ENCODE measurements around the gene NDUFA11. TPM values are rescaled to one million over a fixed set of nuclear protein-coding genes. Genes with fewer than 3 reads are reported as not detected.

NDUFA11 gene
- total and polyA plus RNA-seq, 5 experiments from 2014 or later: 116 to 404 (median 374) TPM

GRCh38 chr19:5941673-5942072 is 38.1 kb upstream of the NDUFA11 start:
- Mint-ChIP-seq H3K4me3 (no peak overlapping the region), H3K36me3 (peaks cover 0 to 58% (median 8%) of the 10 kb centered on the region in 3 donors), H3K4me1 (peaks cover 20 to 52% (median 32%) of the 10 kb centered on the region in 4 donors), H3K27me3 (no peaks in the 10 kb centered on the region), H3K9me3 (no peaks in the 10 kb centered on the region), H3K27ac (peak overlapping the region in 2 of 10 donors; percentile 8 to 11)
- POLR2A ChIA-PET: no interaction called here
- no peak for DNase-seq
- no peak for ATAC-seq

- DNase-seq (no peak), ATAC-seq (no peak)
- POLR2A ChIA-PET: interaction anchor here (1.1 kb wide), 1 partner anchor 9 kb away, joined by 3 read pairs; no protein-coding TSS in a partner anchor
- Mint-ChIP-seq H3K36me3 (peaks cover 0 to 62% (median 8%) of the 10 kb centered on the region in 3 donors), H3K4me3 (no peak overlapping the region), H3K27ac (no peak overlapping the region), H3K4me1 (peaks cover 13 to 46% (median 22%) of the 10 kb centered on the region in 4 donors), H3K27me3 (no peaks in the 10 kb centered on the region), H3K9me3 (no peaks in the 10 kb centered on the region)
Observed at GRCh38 chr19:5940260-5941208, 36.9 kb upstream of the NDUFA11 start.

- no peak overlapping the region for H3K4me3 Mint-ChIP-seq
- no peaks in the 10 kb centered on the region for H3K27me3 Mint-ChIP-seq
- DNase-seq: no peak
- H3K9me3 Mint-ChIP-seq: no peaks in the 10 kb centered on the region
- peak overlapping the region in 5 of 10 donors; percentile 13 to 83 (median 40) for H3K27ac Mint-ChIP-seq
- peaks cover 0 to 68% (median 8%) of the 10 kb centered on the region in 3 donors for H3K36me3 Mint-ChIP-seq
- H3K4me1 Mint-ChIP-seq: peaks cover 4 to 25% (median 7%) of the 10 kb centered on the region in 4 donors
- ATAC-seq: no peak
- POLR2A ChIA-PET: interaction anchor here (0.7 to 1.7 kb wide), 3 partner anchors 9 to 32 kb away, joined by 3 to 4 read pairs (median 3); no protein-coding TSS in a partner anchor
Observed at GRCh38 chr19:5937550-5937949, 34.0 kb upstream of the NDUFA11 start.

- Mint-ChIP-seq H3K27ac (peak overlapping the region in 2 of 10 donors; percentile 48 to 66), H3K36me3 (peaks cover 0 to 73% (median 8%) of the 10 kb centered on the region in 3 donors), H3K4me1 (peaks cover 3 to 19% (median 5%) of the 10 kb centered on the region in 4 donors)
Observed at GRCh38 chr19:5936292-5936592, 32.7 kb upstream of the NDUFA11 start.

GRCh38 chr19:5935473-5936291 is 32.1 kb upstream of the NDUFA11 start:
- Mint-ChIP-seq H3K36me3 (peaks cover 0 to 73% (median 8%) of the 10 kb centered on the region in 3 donors), H3K4me1 (peaks cover 3 to 19% (median 5%) of the 10 kb centered on the region in 4 donors), H3K27me3 (no peaks in the 10 kb centered on the region), H3K27ac (peak overlapping the region in 2 of 10 donors; percentile 18 to 66), H3K9me3 (no peaks in the 10 kb centered on the region), H3K4me3 (no peak overlapping the region)
- no peak for DNase-seq
- POLR2A ChIA-PET: no interaction called here
- ATAC-seq: no peak

More at GRCh38 chr19:5936292-5936592, 32.7 kb upstream of the NDUFA11 start:
- ATAC-seq (no peak), DNase-seq (no peak)
- POLR2A ChIA-PET: interaction anchor here (1.7 kb wide), 1 partner anchor 8 kb away, joined by 3 read pairs; no protein-coding TSS in a partner anchor
- H3K27me3 Mint-ChIP-seq: no peaks in the 10 kb centered on the region
- no peaks in the 10 kb centered on the region for H3K9me3 Mint-ChIP-seq
- no peak overlapping the region for H3K4me3 Mint-ChIP-seq

- Mint-ChIP-seq H3K4me1 (peaks cover 3 to 21% (median 5%) of the 10 kb centered on the region in 4 donors), H3K9me3 (no peaks in the 10 kb centered on the region), H3K27ac (peak overlapping the region in 3 of 10 donors; percentile 19 to 66 (median 33)), H3K27me3 (no peaks in the 10 kb centered on the region), H3K36me3 (peaks cover 0 to 74% (median 8%) of the 10 kb centered on the region in 3 donors), H3K4me3 (no peak overlapping the region)
- POLR2A ChIA-PET: no interaction called here
- DNase-seq (no peak), ATAC-seq (no peak)
Observed at GRCh38 chr19:5934774-5935472, 31.3 kb upstream of the NDUFA11 start.

GRCh38 chr19:5934069-5934401 is 30.4 kb upstream of the NDUFA11 start:
- ATAC-seq: no peak
- Mint-ChIP-seq H3K27me3 (no peaks in the 10 kb centered on the region), H3K4me3 (no peak overlapping the region), H3K27ac (peak overlapping the region in 3 of 10 donors; percentile 22 to 67 (median 35)), H3K4me1 (peaks cover 3 to 18% (median 5%) of the 10 kb centered on the region in 4 donors), H3K36me3 (peaks cover 0 to 73% (median 2%) of the 10 kb centered on the region in 3 donors), H3K9me3 (no peaks in the 10 kb centered on the region)
- POLR2A ChIA-PET: interaction anchor here (0.7 kb wide), 1 partner anchor 28 kb away, joined by 3 read pairs; no protein-coding TSS in a partner anchor
- no peak for DNase-seq

- ATAC-seq: no peak
- Mint-ChIP-seq H3K27ac (peak overlapping the region in 1 of 10 donors; percentile 55), H3K36me3 (peaks cover 0 to 73% (median 2%) of the 10 kb centered on the region in 3 donors), H3K4me1 (peaks cover 3 to 18% (median 5%) of the 10 kb centered on the region in 4 donors), H3K4me3 (no peak overlapping the region), H3K9me3 (no peaks in the 10 kb centered on the region), H3K27me3 (no peaks in the 10 kb centered on the region)
- DNase-seq: no peak
- POLR2A ChIA-PET: interaction anchor here (0.7 kb wide), 1 partner anchor 29 kb away, joined by 3 read pairs; no protein-coding TSS in a partner anchor
Observed at GRCh38 chr19:5933391-5934068, 29.9 kb upstream of the NDUFA11 start.

- ATAC-seq (no peak), DNase-seq (no peak)
- Mint-ChIP-seq H3K9me3 (no peaks in the 10 kb centered on the region), H3K27me3 (no peaks in the 10 kb centered on the region), H3K27ac (peak overlapping the region in 1 of 10 donors; percentile 80), H3K4me3 (no peak overlapping the region), H3K4me1 (peaks cover 3 to 17% (median 6%) of the 10 kb centered on the region in 4 donors), H3K36me3 (peaks cover 0 to 77% (median 5%) of the 10 kb centered on the region in 3 donors)
- POLR2A ChIA-PET: no interaction called here
Observed at GRCh38 chr19:5932609-5933262, 29.1 kb upstream of the NDUFA11 start.

- ATAC-seq: no peak
- Mint-ChIP-seq H3K4me3 (no peak overlapping the region), H3K27me3 (no peaks in the 10 kb centered on the region), H3K36me3 (peaks cover 0 to 77% (median 5%) of the 10 kb centered on the region in 3 donors), H3K4me1 (peaks cover 0 to 13% (median 4%) of the 10 kb centered on the region in 4 donors), H3K9me3 (no peaks in the 10 kb centered on the region), H3K27ac (peak overlapping the region in 1 of 10 donors; percentile 36)
- no peak for DNase-seq
- POLR2A ChIA-PET: interaction anchor here (1.5 kb wide), 1 partner anchor 20 kb away, joined by 3 read pairs; no protein-coding TSS in a partner anchor
Observed at GRCh38 chr19:5932146-5932545, 28.6 kb upstream of the NDUFA11 start.

GRCh38 chr19:5931251-5931650 is 27.7 kb upstream of the NDUFA11 start:
- no peak for ATAC-seq
- Mint-ChIP-seq H3K27me3 (no peaks in the 10 kb centered on the region), H3K27ac (peak overlapping the region in 1 of 10 donors; percentile 8), H3K4me3 (no peak overlapping the region), H3K4me1 (peaks cover 0 to 11% (median 3%) of the 10 kb centered on the region in 4 donors), H3K9me3 (no peaks in the 10 kb centered on the region), H3K36me3 (peaks cover 0 to 77% (median 3%) of the 10 kb centered on the region in 3 donors)
- POLR2A ChIA-PET: interaction anchor here (1.5 kb wide), 1 partner anchor 21 kb away, joined by 3 read pairs; no protein-coding TSS in a partner anchor
- DNase-seq: no peak

Data from naive thymus-derived CD8-positive, alpha-beta T cell (primary cell).